ENCODE measurements around the gene C1orf53.

DNA sequence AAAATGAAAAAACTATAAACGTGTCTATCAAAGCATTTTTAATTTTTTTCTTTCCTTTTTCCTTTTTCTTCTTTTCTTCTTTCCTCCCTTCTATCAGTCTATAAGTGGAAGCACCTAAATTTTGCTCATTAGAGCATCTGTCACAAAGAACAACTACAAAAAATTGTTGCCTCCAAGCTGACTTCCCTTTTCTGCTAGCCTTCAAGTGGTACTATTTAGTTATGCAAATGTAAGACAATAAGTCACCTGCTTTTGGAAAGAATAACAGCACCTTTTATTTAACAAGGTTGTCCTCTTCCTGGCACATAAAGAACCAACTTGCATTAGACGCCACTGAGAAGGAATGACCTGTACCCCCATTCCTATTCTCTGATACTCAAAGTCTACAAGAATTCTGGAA lies 45.0 kb upstream of the C1orf53 start:
- no peak for TF ChIP-seq POLR2A (IDR thresholded peaks at IDR 0.05)
- TF ChIP-seq, protein P1, sequence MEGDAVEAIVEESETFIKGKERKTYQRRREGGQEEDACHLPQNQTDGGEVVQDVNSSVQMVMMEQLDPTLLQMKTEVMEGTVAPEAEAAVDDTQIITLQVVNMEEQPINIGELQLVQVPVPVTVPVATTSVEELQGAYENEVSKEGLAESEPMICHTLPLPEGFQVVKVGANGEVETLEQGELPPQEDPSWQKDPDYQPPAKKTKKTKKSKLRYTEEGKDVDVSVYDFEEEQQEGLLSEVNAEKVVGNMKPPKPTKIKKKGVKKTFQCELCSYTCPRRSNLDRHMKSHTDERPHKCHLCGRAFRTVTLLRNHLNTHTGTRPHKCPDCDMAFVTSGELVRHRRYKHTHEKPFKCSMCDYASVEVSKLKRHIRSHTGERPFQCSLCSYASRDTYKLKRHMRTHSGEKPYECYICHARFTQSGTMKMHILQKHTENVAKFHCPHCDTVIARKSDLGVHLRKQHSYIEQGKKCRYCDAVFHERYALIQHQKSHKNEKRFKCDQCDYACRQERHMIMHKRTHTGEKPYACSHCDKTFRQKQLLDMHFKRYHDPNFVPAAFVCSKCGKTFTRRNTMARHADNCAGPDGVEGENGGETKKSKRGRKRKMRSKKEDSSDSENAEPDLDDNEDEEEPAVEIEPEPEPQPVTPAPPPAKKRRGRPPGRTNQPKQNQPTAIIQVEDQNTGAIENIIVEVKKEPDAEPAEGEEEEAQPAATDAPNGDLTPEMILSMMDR (IDR thresholded peaks at IDR 0.05) = no peak
